T-helper 1 cell treated with Interleukin-12 subunit alpha and Interleukin-12 subunit beta and Interleukin-4 antibody, amounts not matched to agents 30 μg/mL and 1 μg/mL, for 36 hours (primary cell): Measurements from ENCODE around the gene SFMBT2.

ENCODE experiments used
- H3K27ac Mint-ChIP-seq: one replicate; pipeline ENCODE4 v1.8.0; 2021; ENCODE audit warnings: mild to moderate bottlenecking, mixed read lengths
- H3K27me3 Mint-ChIP-seq: one replicate; pipeline ENCODE4 v1.8.0; 2021; ENCODE audit warnings: low read depth, mixed read lengths
- H3K36me3 Mint-ChIP-seq: one replicate; pipeline ENCODE4 v1.8.0; 2021; ENCODE audit warnings: low read depth, mixed read lengths
- H3K4me1 Mint-ChIP-seq: one replicate; pipeline ENCODE4 v1.8.0; 2021; ENCODE audit warnings: low read depth, mixed read lengths
- H3K4me3 Mint-ChIP-seq: one replicate; pipeline ENCODE4 v1.8.0; 2021; ENCODE audit warnings: mild to moderate bottlenecking, moderate library complexity, mixed read lengths
- H3K9me3 Mint-ChIP-seq: one replicate; pipeline ENCODE4 v1.8.0; 2021; ENCODE audit warnings: mixed read lengths

SFMBT2 gene

GRCh38 chr10:7412928-7413282, 2.1 kb upstream of the SFMBT2 start:
- peaks cover 3% of the 10 kb centered on the region for H3K36me3 Mint-ChIP-seq
- H3K9me3 Mint-ChIP-seq, result no peaks in the 10 kb centered on the region
- peaks cover 31% of the 10 kb centered on the region for H3K4me1 Mint-ChIP-seq
- no peak overlapping the region for H3K27ac Mint-ChIP-seq
- peaks cover 31% of the 10 kb centered on the region for H3K27me3 Mint-ChIP-seq
- peak overlapping the region; percentile 46 for H3K4me3 Mint-ChIP-seq

GRCh38 chr10:7412237-7412927, 1.5 kb upstream of the SFMBT2 start:
- peaks cover 31% of the 10 kb centered on the region for H3K27me3 Mint-ChIP-seq
- peaks cover 29% of the 10 kb centered on the region for H3K4me1 Mint-ChIP-seq
- H3K36me3 Mint-ChIP-seq, result peaks cover 6% of the 10 kb centered on the region
- no peaks in the 10 kb centered on the region for H3K9me3 Mint-ChIP-seq
- no peak overlapping the region for H3K27ac Mint-ChIP-seq
- H3K4me3 Mint-ChIP-seq, result peak overlapping the region; percentile 46

- Mint-ChIP-seq H3K9me3 (no peaks in the 10 kb centered on the region), H3K4me1 (peaks cover 30% of the 10 kb centered on the region), H3K36me3 (peaks cover 6% of the 10 kb centered on the region), H3K27me3 (peaks cover 31% of the 10 kb centered on the region), H3K4me3 (peak overlapping the region; percentile 99), H3K27ac (no peak overlapping the region)
Observed at GRCh38 chr10:7411671-7412128, 866 bp upstream of the SFMBT2 start.

- peaks cover 41% of the 10 kb centered on the region for H3K4me1 Mint-ChIP-seq
Observed at GRCh38 chr10:7410301-7410861, 453 bp downstream of the SFMBT2 start.

GRCh38 chr10:7409732-7410168, 1.1 kb downstream of the SFMBT2 start:
- H3K27ac Mint-ChIP-seq, result peak overlapping the region; percentile 94
- H3K9me3 Mint-ChIP-seq, result no peaks in the 10 kb centered on the region
- peaks cover 25% of the 10 kb centered on the region for H3K27me3 Mint-ChIP-seq
- H3K36me3 Mint-ChIP-seq, result peaks cover 15% of the 10 kb centered on the region
- peaks cover 45% of the 10 kb centered on the region for H3K4me1 Mint-ChIP-seq
- H3K4me3 Mint-ChIP-seq, result peak overlapping the region; percentile 99

More at GRCh38 chr10:7410301-7410861, 453 bp downstream of the SFMBT2 start:
- Mint-ChIP-seq H3K9me3 (no peaks in the 10 kb centered on the region), H3K4me3 (peak overlapping the region; percentile 99), H3K27me3 (peaks cover 31% of the 10 kb centered on the region), H3K27ac (peak overlapping the region; percentile 94), H3K36me3 (peaks cover 12% of the 10 kb centered on the region)

- no peaks in the 10 kb centered on the region for H3K9me3 Mint-ChIP-seq
- peaks cover 21% of the 10 kb centered on the region for H3K36me3 Mint-ChIP-seq
- H3K27me3 Mint-ChIP-seq, result peaks cover 24% of the 10 kb centered on the region
- peaks cover 51% of the 10 kb centered on the region for H3K4me1 Mint-ChIP-seq
- H3K27ac Mint-ChIP-seq, result peak overlapping the region; percentile 94
- peak overlapping the region; percentile 99 for H3K4me3 Mint-ChIP-seq
Observed at GRCh38 chr10:7409045-7409731, 1.6 kb downstream of the SFMBT2 start.

GRCh38 chr10:7408291-7409044, 2.4 kb downstream of the SFMBT2 start:
- Mint-ChIP-seq H3K4me3 (peak overlapping the region; percentile 99), H3K4me1 (peaks cover 52% of the 10 kb centered on the region), H3K9me3 (no peaks in the 10 kb centered on the region), H3K27me3 (peaks cover 19% of the 10 kb centered on the region), H3K36me3 (peaks cover 19% of the 10 kb centered on the region), H3K27ac (peak overlapping the region; percentile 94)

GRCh38 chr10:7407368-7408290, 3.2 kb downstream of the SFMBT2 start:
- Mint-ChIP-seq H3K36me3 (peaks cover 19% of the 10 kb centered on the region), H3K4me1 (peaks cover 56% of the 10 kb centered on the region), H3K27me3 (peaks cover 14% of the 10 kb centered on the region), H3K4me3 (peak overlapping the region; percentile 99), H3K27ac (peak overlapping the region; percentile 80), H3K9me3 (no peaks in the 10 kb centered on the region)

GRCh38 chr10:7406712-7407333, 4.0 kb downstream of the SFMBT2 start:
- Mint-ChIP-seq H3K9me3 (no peaks in the 10 kb centered on the region), H3K27ac (no peak overlapping the region), H3K36me3 (peaks cover 20% of the 10 kb centered on the region), H3K4me1 (peaks cover 54% of the 10 kb centered on the region), H3K27me3 (peaks cover 7% of the 10 kb centered on the region), H3K4me3 (peak overlapping the region; percentile 54)

- no peak overlapping the region for H3K4me3 Mint-ChIP-seq
- no peaks in the 10 kb centered on the region for H3K9me3 Mint-ChIP-seq
- no peaks in the 10 kb centered on the region for H3K27me3 Mint-ChIP-seq
- peaks cover 24% of the 10 kb centered on the region for H3K36me3 Mint-ChIP-seq
- no peak overlapping the region for H3K27ac Mint-ChIP-seq
- peaks cover 52% of the 10 kb centered on the region for H3K4me1 Mint-ChIP-seq
Observed at GRCh38 chr10:7405637-7406036, 5.2 kb downstream of the SFMBT2 start.

GRCh38 chr10:7403620-7404019, 7.2 kb downstream of the SFMBT2 start:
- Mint-ChIP-seq H3K27ac (no peak overlapping the region), H3K27me3 (no peaks in the 10 kb centered on the region), H3K9me3 (no peaks in the 10 kb centered on the region), H3K4me1 (peaks cover 57% of the 10 kb centered on the region), H3K36me3 (peaks cover 36% of the 10 kb centered on the region), H3K4me3 (no peak overlapping the region)

GRCh38 chr10:7401782-7402181, 9.1 kb downstream of the SFMBT2 start:
- Mint-ChIP-seq H3K4me3 (no peak overlapping the region), H3K9me3 (no peaks in the 10 kb centered on the region)

GRCh38 chr10:7401156-7401555, 9.7 kb downstream of the SFMBT2 start:
- Mint-ChIP-seq H3K36me3 (peaks cover 38% of the 10 kb centered on the region), H3K27me3 (no peaks in the 10 kb centered on the region), H3K4me3 (no peak overlapping the region), H3K9me3 (no peaks in the 10 kb centered on the region), H3K27ac (no peak overlapping the region), H3K4me1 (peaks cover 55% of the 10 kb centered on the region)

More at GRCh38 chr10:7401782-7402181, 9.1 kb downstream of the SFMBT2 start:
- Mint-ChIP-seq H3K27ac (no peak overlapping the region), H3K27me3 (no peaks in the 10 kb centered on the region), H3K4me1 (peaks cover 57% of the 10 kb centered on the region), H3K36me3 (peaks cover 39% of the 10 kb centered on the region)
